NB4 (cell line): ENCODE data around the gene GBF1.

Experiments used
- MYC ChIP-seq: IDR thresholded peaks from 2 replicates; pipeline ENCODE4 v1.6.1; 2011; ENCODE audit warnings: low read depth, low read length
- POLR2A ChIP-seq: IDR thresholded peaks from 2 replicates; pipeline ENCODE4 v1.6.1; 2011; ENCODE audit warnings: mild to moderate bottlenecking; ENCODE audit not compliant: insufficient read length; ENCODE audit errors: extremely low read depth
- TF ChIP-seq, protein P1 (sequence below): IDR thresholded peaks from one replicate; pipeline ENCODE4 v1.5.1; 2012; ENCODE audit warnings: low read depth, low read length

DNA sequence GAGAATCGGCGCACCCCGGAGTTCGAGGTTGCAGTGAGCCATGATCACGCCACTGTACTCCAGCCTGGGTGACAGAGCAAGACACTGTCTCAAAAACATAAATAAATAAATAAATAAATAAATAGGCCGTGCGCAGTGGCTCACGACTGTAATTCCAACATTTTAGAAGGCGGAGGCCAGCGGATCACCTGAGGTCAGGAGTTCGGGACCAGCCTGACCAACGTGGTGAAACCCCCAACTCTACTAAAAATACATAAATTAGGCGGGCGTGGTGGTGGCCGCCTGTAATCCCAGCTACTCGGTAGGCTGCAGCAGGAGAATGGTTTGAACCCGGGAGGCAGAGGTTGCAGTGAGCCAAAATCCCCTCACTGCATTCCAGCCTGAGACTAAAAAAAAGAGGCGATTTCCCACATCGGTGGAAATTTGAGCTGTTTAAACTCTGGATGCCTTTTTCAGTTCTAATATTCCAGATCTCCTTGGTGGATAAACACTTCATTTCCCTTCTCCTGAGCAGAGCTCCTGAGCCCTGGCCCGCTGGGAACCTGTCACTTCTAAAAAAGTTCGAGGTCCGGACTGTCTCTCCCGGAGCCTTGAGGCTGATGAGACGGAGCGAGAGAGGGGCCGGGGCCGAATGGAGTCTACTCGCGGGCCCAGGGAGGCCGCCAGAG lies 148.2 kb downstream of the GBF1 start:
- TF ChIP-seq, protein P1, sequence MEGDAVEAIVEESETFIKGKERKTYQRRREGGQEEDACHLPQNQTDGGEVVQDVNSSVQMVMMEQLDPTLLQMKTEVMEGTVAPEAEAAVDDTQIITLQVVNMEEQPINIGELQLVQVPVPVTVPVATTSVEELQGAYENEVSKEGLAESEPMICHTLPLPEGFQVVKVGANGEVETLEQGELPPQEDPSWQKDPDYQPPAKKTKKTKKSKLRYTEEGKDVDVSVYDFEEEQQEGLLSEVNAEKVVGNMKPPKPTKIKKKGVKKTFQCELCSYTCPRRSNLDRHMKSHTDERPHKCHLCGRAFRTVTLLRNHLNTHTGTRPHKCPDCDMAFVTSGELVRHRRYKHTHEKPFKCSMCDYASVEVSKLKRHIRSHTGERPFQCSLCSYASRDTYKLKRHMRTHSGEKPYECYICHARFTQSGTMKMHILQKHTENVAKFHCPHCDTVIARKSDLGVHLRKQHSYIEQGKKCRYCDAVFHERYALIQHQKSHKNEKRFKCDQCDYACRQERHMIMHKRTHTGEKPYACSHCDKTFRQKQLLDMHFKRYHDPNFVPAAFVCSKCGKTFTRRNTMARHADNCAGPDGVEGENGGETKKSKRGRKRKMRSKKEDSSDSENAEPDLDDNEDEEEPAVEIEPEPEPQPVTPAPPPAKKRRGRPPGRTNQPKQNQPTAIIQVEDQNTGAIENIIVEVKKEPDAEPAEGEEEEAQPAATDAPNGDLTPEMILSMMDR, result no peak
- no peak for TF ChIP-seq POLR2A
- no peak for TF ChIP-seq MYC
